A549 treated with Hydrocortisone at 1 μM for 4 hours (cell line): Measurements from ENCODE around the gene PDE3A. TPM values are rescaled to one million over a fixed set of nuclear protein-coding genes. Genes with fewer than 3 reads are reported as not detected.

Source experiments
- total RNA-seq: library from RNA; stranded (reverse); fragments of 200-300 nt; extraction: Qiagen RNA extraction; gene quantifications from 5 replicates; pipeline ENCODE4 v1.2.3, GENCODE V29; 2022

The PDE3A gene
- total RNA-seq, result 2.1 to 4.0 TPM (median 3.2 TPM) in 5 replicates

DNA sequence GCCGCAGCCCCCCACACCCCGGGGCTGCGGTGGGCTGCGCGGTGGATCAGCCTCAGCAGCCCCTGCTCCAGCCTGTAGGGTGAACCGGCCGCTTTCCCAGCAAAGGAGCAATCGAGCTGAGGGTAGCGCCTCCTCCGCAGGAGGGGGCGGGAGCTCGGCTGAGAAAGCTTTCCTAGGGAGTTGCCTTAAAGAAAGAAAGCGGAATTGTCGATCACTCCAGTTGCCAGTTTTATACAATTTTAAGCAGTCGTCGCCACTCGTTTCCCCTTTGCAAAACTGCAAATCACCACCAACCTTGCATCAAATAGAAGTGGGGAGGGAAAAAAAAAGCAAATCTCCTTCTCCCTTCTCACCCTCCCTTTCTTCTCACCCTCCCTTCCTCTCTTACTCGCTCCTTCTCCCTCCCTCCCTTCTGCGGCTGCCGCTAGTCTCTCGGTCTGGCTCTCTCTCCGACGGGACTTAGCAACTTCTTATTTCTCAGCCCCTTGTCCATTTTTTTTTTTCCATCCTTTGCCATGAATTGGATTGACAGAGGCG is at the start of gene PDE3A:
Gene PDE3A, plus strand, starts transcription at position 424 of the 537 bp plus-strand sequence. CDS start 748 bp downstream, outside the sequence.

DNA sequence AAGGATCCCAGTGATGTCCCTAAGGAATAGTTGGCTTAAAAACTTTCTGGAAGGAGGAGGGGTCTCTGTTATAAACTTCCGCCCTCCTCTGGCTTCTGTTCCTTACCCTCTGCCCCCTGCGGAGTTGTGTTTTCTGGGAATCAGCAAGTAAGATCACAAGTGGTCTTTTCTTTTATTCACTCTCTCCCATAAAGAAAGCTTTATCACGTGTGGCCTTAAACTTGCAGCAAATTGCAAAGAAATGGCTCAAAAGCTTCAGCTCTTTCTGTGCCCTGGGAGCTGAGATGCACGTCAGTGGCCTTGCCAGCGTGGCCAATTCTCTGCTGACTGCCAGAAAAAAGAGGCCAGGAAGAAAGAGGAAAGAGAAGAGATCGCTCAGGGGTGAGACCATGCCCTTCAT is 326.9 kb downstream of the PDE3A start, which contains the start of gene SLCO1C1:
Gene SLCO1C1, plus strand, starts transcription at position 101 of the 400 bp plus-strand sequence. CDS start 4,245 bp downstream, outside the sequence.

